ENCODE results near the gene HFE. TPM values are rescaled to one million over a fixed set of nuclear protein-coding genes. Genes with fewer than 3 reads are reported as not detected.

HFE gene
- total RNA-seq, 2 experiments from 2014 or later: 1.1 to 1.4 TPM

DNA sequence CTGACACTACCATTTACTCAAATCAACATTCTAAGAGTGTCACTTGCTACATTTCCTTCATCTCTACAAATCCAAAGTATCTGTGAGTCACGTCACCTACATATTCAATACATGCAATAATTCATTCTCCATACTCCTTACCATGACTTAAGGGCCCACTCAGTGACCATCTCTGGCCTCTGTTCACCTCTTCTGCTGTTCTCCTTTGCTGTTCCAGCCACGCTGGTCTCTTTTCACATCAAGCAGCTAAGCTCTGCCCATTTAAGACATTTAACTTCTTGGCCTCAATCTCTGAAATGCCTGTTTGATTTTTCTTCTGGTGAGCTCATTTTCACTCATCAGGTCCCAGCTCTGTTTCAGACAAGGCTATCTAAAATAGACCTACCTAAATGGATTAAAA, 46.5 kb downstream of the HFE start:
- no peak overlapping the region for H3K4me3 Mint-ChIP-seq
- ChIA-PET CTCF (interaction anchor here (0.8 to 1.6 kb wide), 2 partner anchors 13 to 24 kb away, joined by 4 to 5 read pairs; a partner anchor contains a TSS), POLR2A (interaction anchor here (1.2 to 1.8 kb wide), 2 partner anchors 10 to 23 kb away, joined by 4 to 11 read pairs; a partner anchor contains a TSS)
- intact Hi-C loops (cut with DNase I, micrococcal nuclease): no loop called here
- peaks cover 28% of the 10 kb centered on the region for H3K4me1 Mint-ChIP-seq
- ATAC-seq: no peak
- H3K36me3 Mint-ChIP-seq (ENCODE audit: low read depth): peaks cover 5% of the 10 kb centered on the region
- H3K27me3 Mint-ChIP-seq: no peaks in the 10 kb centered on the region
- DNase-seq: no peak
- no peaks in the 10 kb centered on the region for H3K9me3 Mint-ChIP-seq (ENCODE audit: low read depth)
- peak overlapping the region; percentile 1 for H3K27ac Mint-ChIP-seq

DNA sequence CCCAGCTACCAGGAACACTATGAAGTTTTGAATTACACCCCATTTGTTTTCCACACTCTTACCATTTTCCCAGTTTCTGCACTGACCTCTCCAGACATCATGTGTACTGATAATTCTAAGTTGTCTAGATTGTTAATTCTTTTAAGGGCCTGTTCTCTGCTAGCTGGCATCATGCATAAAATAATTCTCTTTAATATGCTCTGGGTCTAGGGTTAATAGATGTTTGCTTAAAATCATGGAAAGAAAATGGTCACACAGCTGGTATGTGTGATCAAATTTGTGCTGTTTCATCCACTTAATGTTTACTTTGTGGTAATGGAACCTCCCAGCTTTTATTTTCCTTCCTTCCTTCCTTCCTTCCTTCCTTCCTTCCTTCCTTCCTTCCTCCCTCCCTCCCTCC, 49.1 kb downstream of the HFE start:
- CTCF ChIA-PET: interaction anchor here (0.8 to 1.9 kb wide), 4 partner anchors 10 to 72 kb away, joined by 3 to 13 read pairs (median 6); a partner anchor contains a TSS
- H3K4me1 Mint-ChIP-seq: peaks cover 19% of the 10 kb centered on the region
- H3K9me3 Mint-ChIP-seq (ENCODE audit: low read depth): no peaks in the 10 kb centered on the region
- H3K27me3 Mint-ChIP-seq: no peaks in the 10 kb centered on the region
- intact Hi-C loops (cut with DNase I, micrococcal nuclease): no loop called here
- ATAC-seq (no peak), DNase-seq (no peak)
- no peak overlapping the region for H3K4me3 Mint-ChIP-seq
- no peak overlapping the region for H3K27ac Mint-ChIP-seq
- no peaks in the 10 kb centered on the region for H3K36me3 Mint-ChIP-seq (ENCODE audit: low read depth)
- POLR2A ChIA-PET: interaction anchor here (0.9 to 1.4 kb wide), 2 partner anchors 13 to 22 kb away, joined by 3 to 6 read pairs; no protein-coding TSS in a partner anchor

DNA sequence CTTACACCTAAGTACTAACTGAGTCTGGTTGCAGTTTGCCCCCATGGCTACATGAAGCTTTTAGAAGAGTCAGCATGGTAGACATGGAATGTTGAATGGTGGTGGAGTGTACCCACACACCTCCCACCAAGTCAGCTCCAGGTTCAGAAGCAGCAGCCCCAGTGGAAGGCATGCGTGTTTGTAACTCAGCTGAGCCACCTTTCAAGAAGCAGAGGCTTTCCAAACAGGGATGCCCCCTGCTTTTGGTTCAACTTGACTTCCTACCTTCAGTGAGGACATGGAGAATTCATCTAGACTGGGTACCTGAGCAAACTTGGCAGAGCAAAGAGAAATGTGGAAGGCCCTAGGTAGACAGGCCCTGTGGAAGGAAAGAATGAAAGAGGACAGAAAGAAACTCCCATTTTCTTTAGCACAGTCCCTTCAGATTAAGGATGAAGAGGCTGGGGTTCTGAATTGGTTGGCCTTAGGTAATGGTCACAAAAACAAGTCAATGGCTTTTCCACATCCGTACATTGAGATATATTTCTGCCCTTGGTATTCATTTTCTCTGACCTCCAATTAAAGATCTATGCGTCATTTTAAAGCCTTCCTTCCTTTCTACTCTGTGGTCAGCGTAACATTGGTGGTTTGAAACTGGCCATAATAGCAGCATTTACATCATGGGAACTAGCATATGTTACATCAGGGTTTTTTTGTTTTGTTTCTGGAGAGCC, 53.2 kb downstream of the HFE start:
- no peak overlapping the region for H3K27ac Mint-ChIP-seq

DNA sequence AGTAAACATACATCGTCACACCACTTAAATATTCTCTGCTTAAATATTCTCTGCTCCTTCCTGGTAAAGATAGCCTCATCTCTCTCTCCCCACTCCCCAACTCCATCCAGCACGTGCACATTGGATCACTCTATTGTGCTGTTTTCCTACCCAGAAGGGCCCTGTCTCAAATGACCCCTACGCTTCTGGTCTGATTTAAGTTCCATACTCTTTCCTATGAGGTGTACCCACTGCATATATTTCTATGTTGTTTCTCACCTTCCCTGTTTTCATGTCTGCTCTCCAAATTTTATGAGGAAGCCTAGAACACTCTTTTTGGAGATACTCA, 53.7 kb downstream of the HFE start:
- no peak for ATAC-seq
- Mint-ChIP-seq H3K4me3 (no peak overlapping the region), H3K27ac (no peak overlapping the region), H3K36me3 (ENCODE audit: low read depth) (no peaks in the 10 kb centered on the region), H3K4me1 (peaks cover 3% of the 10 kb centered on the region), H3K27me3 (no peaks in the 10 kb centered on the region), H3K9me3 (ENCODE audit: low read depth) (no peaks in the 10 kb centered on the region)
- CTCF ChIA-PET: interaction anchor here (1.3 kb wide), 1 partner anchor 75 kb away, joined by 3 read pairs; no protein-coding TSS in a partner anchor
- no peak for DNase-seq
- intact Hi-C loops (cut with DNase I, micrococcal nuclease): no loop called here
- POLR2A ChIA-PET: interaction anchor here (1.0 kb wide), 1 partner anchor 14 kb away, joined by 3 read pairs; no protein-coding TSS in a partner anchor

More for the DNA sequence above, 53.2 kb downstream of the HFE start:
- DNase-seq (no peak), ATAC-seq (no peak)
- ChIA-PET CTCF (no interaction called here), POLR2A (interaction anchor here (1.0 kb wide), 2 partner anchors 14 to 16 kb away, joined by 3 read pairs; a partner anchor contains a TSS)
- intact Hi-C loops (cut with DNase I, micrococcal nuclease): no loop called here
- Mint-ChIP-seq H3K4me3 (no peak overlapping the region), H3K4me1 (peaks cover 4% of the 10 kb centered on the region), H3K36me3 (ENCODE audit: low read depth) (no peaks in the 10 kb centered on the region), H3K27me3 (no peaks in the 10 kb centered on the region), H3K9me3 (ENCODE audit: low read depth) (no peaks in the 10 kb centered on the region)

DNA sequence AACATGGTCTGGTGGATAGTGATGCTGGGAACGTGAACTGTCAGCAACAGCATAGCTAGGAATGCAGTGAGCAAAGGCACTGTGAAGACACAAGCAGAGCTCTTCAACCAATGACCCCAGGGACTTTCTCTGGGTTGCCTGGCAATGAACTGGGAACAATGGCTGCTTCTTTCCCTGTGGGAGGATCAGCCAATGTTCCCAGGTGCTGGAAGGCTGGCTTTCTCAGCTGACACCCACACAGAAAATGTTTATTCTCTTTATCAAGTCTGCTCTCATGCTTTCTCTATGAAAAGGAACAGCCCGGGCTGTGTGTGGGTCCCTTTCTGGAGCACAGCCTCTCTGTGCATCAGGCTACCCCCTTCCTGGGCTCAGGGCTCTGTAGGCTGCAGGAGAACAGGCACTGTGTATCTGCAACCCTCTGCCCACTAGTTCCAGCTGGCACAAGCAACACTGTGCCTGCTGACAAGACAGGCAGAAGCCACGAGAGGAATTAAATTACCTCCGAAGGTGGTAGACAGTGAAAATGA, 54.2 kb downstream of the HFE start:
- no peaks in the 10 kb centered on the region for H3K36me3 Mint-ChIP-seq (ENCODE audit: low read depth)
- intact Hi-C loops (cut with DNase I, micrococcal nuclease): no loop called here
- H3K9me3 Mint-ChIP-seq (ENCODE audit: low read depth): no peaks in the 10 kb centered on the region
- DNase-seq (no peak), ATAC-seq (no peak)
- H3K27ac Mint-ChIP-seq: no peak overlapping the region
- no peaks in the 10 kb centered on the region for H3K4me1 Mint-ChIP-seq
- POLR2A ChIA-PET: interaction anchor here (1.0 to 1.2 kb wide), 2 partner anchors 13 to 15 kb away, joined by 3 to 13 read pairs; a partner anchor contains a TSS
- no peaks in the 10 kb centered on the region for H3K27me3 Mint-ChIP-seq
- CTCF ChIA-PET: interaction anchor here (0.8 to 1.3 kb wide), 2 partner anchors 45 to 76 kb away, joined by 3 read pairs; no protein-coding TSS in a partner anchor
- no peak overlapping the region for H3K4me3 Mint-ChIP-seq

DNA sequence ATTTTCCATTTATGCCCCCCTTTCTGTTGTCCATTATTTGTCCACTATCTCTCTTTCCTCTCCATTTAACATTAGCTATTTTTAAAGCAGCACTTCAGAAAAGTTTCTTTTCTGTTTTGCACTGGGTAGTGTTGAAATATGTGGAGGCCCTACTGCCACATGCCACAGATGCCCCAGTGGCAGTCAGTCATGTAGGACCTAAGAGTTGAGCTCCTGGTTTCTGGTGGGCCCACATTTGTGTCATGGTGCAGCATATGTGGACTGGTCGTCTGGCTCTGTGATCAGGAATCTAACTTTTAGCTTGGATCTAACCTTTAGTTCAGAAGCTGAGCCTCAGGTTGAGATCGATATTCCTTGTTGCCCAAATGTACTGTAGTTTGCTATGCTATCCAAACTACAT, 54.8 kb downstream of the HFE start:
- CTCF ChIA-PET: interaction anchor here (0.8 to 1.3 kb wide), 2 partner anchors 45 to 76 kb away, joined by 3 read pairs; no protein-coding TSS in a partner anchor
- intact Hi-C loops (cut with DNase I, micrococcal nuclease): no loop called here
- Mint-ChIP-seq H3K27ac (no peak overlapping the region), H3K9me3 (ENCODE audit: low read depth) (no peaks in the 10 kb centered on the region), H3K4me1 (no peaks in the 10 kb centered on the region), H3K36me3 (ENCODE audit: low read depth) (no peaks in the 10 kb centered on the region), H3K4me3 (no peak overlapping the region), H3K27me3 (no peaks in the 10 kb centered on the region)
- POLR2A ChIA-PET: interaction anchor here (1.2 kb wide), 1 partner anchor 15 kb away, joined by 13 read pairs; a partner anchor contains a TSS
- DNase-seq: no peak
- no peak for ATAC-seq

Other genes starting within 250 kb of the HFE start
- gene SLC17A3, start 213.2 kb upstream of the HFE start, total RNA-seq: under 1 TPM; 0.21 to 0.33 TPM
- gene SLC17A2, start 156.7 kb upstream of the HFE start, total RNA-seq: under 1 TPM in 1 of 2 experiments, not detected in 1; 0.07 TPM
- gene TRIM38, start 124.6 kb upstream of the HFE start, total RNA-seq: 10 to 100 TPM; 24.9 TPM

All from activated CD4-positive, alpha-beta T cell treated with anti-CD3 and anti-CD28 coated beads for 36 hours (primary cell).